Fibroblast of peridontal ligament (primary cell): Measurements from ENCODE around the gene METRNL.
"Not testable (repeated sequence)": the region's sequence is repeated elsewhere in the genome, so short reads cannot be mapped to it uniquely, and the experiment has no call there.

Experiments
- DNase-seq: peaks from one replicate; pipeline ENCODE4 v3.0.0-alpha.2; 2010; ENCODE audit errors: extremely low read depth

The METRNL gene

GRCh38 chr17:83051396-83052240 is 27.8 kb upstream of the METRNL start:
- peak; percentile 93 for DNase-seq

DNA sequence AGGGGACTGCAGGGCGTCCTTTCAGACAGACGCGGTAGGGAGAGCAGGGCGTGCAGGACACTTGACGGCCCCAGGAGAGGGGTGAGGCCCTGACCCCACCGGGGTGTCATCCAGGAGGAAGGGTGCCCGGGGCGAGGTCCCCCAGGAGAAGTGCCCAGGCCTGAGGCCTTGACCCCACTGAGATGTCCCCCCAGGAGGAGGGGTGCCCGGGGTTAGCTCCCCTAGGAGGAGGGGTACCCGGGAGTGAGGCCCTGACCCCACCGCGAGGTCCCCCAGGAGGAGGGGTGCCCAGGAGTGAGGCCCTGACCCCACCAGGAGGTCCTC is 27.2 kb upstream of the METRNL start:
- no peak for DNase-seq

DNA sequence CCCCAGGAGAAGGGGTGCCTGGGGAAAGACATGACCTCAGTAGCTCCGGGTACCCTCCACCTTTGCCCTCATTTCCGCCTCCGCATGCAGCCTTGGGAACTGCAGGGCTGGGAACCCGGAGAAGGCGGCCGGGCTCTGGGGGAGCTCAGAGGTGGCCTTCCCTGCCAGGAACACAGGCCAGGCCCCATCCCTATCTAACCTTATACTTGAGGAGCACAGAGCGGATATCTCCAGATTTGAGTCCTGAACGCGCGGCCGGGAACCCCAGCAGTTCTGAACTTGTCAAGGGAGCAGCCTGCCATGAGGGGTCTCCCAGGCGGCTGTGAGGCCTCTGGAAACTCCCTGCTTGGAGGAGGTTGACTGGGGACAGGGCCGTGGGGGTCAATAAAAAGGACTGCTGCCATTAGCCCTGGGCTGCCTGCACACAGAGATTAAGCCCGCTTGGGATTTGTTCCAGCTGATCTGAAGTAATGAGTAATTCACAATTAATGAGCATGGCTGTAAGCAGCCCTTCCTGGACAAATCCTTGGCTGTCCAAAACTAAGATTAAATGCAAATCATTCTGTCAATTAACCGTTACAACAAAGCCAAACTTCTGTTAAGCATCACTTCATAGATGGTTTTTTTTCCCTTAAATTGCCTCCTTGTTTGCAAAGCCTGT is 26.3 kb upstream of the METRNL start:
- no peak for DNase-seq

DNA sequence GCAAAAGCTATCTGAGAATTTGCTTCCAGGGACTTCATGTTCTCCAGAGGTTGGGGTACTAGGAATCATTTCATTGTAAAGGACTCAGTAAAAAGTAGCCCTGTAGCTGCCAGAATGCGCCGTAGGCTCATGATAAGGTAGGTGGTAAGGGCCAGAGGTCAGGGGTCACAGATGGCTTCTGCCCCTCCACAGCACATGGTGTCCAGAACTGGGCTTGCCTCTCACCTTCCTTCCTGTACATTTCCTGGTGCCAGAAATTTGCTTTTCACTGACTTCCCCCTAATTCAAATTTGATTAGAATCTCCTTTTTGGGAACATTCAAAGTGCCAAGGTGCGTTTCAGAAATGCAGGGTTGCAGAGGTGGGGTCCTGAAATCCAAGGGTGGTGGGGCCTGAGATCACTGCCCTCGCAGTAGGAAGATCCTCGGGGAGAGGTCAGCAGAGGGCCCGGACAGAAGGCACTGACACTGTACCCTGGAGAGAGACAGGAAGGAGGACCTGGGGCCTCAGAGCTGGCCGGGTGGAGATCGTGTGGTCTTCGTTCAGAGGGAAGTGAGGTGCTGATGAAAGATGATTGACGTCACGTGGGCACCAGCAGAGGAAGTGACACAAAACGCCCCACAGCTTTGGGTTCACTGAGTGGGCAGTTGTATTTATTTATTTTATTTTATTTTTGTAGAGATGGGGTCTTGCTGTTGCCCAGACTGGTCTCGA is 25.5 kb upstream of the METRNL start:
- DNase-seq = no peak

- no peak for DNase-seq
Observed at GRCh38 chr17:83054518-83055125, 24.8 kb upstream of the METRNL start.

GRCh38 chr17:83055176-83055575 is 24.2 kb upstream of the METRNL start:
- not testable (repeated sequence) for DNase-seq

DNA sequence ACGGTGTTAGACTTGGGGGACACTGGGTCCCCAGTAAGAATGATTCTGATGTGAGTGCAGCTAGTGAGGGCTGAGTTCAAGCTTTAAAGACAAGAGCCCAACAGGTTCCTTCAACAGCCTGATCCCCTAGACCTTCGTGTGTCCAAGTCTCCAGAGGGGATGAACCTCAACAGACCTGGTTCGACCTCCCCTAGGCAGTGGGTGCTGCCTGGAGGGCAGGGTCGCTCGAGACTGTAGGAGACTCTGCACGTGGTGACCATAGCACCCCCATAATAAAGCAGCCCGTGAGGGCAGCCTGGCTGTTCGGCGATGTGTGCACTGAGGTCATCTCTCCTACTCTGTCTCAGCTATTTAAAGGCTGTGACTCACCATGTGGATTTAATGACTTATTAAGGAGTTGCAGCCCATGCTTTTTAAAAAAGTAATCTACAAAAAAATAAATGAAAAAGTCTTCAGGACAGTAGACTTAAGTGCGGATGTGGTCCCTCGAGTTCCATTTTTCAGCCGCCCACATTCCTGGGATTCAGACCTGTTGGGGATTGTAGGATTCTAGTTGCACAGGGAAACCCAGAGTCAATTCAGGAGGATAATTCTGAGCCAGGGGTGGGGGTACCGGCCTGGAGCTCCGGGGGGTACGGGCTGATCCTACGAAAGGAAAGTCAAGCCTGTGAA is 23.4 kb upstream of the METRNL start:
- peak; percentile 81 for DNase-seq

DNA sequence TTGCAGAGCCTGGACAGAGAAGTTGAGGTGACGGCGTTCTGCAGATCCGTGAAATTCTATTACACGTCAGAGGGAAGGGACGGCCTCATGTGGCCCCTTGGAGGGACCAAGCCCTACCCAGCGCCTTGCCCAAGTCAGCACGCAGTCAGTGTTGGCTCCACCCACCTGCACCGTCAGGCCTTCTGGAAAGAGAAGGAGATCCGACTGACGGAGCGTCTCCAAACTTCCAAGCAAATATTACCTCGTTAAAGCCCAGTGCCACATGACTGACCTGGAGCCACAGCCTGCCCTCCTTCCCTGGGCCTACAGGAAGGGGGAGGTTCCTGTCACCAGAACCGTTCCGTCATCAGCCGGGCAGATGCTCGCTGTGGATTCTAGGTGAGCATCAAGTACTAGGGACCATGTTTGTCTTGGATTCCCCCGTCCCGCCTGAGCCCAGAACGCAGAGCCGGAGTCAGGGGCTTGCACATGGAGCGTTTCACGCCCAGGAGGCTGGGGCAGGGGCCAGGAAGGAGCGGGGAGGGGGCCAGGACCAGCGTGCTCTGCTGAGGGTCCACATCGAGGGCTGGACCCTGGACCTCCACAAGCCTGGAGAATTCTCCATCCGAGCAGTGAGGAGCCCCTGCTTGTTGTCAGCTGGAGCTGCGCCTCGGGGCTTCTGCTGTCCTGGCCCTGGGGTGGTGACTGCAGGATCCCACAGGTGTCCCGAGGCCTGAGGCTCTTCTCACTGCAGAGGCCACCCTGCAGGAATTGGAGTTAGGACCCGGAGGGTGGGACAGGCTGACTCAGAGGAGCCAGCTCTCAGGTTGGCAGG is 22.6 kb upstream of the METRNL start:
- no peak for DNase-seq

GRCh38 chr17:83057397-83057761 is 22.0 kb upstream of the METRNL start:
- no peak for DNase-seq

- DNase-seq = no peak
Observed at GRCh38 chr17:83057793-83058265, 21.6 kb upstream of the METRNL start.

GRCh38 chr17:83058266-83058798 is 21.1 kb upstream of the METRNL start:
- no peak for DNase-seq

- no peak for DNase-seq
Observed at GRCh38 chr17:83061586-83061985, 17.8 kb upstream of the METRNL start.

DNA sequence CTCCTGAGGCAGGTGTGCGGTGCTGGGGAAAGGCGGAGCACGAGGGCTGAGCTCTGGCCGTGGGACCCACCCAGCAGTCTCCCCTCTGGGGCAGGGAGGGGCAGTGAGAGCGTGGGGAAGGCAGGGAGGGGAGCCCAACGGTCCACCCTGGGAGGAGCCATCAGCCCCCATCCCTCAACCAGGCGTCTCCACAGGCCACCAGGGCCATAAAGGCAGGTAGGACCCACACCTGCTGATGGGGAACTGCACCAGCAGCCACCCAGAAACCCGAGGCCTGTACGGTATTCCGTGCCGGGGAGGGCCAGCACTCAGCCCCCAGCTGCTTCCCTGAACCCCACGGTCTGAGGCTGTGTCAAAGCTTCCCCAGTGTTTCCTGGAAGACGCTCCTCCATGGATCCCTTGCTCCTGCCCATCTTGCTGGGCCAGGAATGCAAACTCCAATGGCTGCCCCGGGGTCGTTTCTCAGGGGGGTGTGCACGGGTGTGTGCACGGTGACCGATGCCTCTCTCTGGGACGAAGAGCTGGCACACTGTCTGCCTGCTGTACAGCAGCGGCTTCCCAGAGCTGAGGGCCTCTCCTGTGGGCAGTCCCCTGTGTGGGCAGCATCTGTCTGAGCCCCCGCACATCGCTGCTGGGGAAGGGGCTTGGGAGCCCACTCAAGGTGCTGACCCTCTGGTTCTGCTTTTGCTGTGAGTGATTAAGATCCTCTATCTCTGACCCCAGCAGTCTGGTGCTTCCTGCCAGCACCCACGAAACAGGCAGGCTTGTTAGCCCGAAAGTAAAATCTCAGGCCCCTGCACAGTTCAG is 17.2 kb upstream of the METRNL start:
- no peak for DNase-seq

DNA sequence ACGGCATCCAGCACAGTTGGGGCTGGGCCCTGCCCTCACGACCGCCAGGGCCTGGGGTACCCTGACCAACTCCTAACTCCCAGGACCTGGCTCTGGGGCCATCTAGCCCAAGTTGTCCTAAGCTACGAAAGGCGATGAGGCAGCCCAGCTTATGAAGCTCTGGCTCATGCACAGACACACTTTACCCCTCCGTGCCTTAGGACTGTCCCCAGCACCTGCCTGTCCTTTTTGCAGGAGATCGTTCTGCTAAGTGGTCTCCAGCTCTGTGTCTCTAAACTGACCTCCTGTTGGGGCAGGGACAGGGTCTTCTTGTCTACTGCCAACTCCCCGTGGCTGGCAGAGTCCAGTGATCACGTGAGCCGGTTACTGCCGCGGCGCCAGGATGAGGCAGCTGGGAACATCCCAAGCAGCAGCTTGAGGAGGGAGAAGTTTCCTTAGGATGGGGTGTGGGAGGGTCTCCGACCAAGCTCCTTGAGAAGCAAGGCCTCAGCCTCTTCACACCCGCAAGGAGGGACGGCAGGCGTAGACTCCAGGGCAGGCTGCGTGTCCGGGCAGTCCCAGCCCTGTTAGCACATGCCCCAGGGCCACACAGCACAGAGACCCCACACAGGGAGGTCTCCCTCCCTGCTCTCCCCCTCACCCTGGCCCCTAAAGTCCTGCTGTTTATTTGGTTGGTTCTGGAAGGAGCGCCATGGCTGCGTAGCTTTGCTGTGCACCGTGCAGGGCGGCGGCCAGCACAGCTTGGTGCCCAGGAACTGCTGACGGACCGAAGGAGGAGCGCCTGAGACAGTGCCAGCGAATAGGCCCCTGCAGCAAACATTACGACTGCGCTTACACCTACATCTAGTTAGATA is 16.4 kb upstream of the METRNL start:
- DNase-seq = no peak

DNA sequence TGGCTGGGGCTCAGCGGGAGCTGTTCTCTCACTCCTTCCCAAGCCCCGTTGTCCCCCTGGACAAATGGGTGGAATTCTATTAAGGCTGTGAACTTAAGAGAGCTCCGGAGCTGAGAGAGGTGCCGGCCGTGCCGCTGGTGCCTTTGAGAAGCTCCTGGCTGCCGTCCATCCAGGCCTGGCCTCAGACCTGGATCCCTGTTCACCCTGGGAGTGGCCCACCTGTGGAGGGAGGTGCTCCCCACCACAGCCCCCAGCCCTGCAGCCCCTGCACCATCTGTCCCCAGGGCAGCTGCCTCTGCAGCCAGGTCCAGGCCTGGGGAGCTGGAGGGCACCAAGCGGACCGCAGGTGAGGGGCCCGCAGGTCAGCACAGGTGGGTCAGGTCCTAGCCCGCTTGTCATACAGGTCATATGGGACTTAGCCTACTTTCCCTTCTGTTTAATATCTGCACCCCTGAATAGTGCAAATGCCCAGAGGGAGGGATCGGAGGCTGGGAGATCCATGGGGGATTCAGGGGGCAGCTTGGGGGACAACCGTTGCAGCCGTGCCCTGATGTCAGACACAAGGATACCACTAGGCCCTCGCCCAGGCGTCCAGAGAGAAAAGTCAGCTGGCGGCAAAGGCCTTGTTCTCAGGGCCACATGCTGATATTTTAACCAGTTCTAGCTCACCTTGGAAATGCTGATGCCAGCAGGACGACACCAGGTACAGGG is 15.2 kb upstream of the METRNL start:
- DNase-seq = no peak

DNA sequence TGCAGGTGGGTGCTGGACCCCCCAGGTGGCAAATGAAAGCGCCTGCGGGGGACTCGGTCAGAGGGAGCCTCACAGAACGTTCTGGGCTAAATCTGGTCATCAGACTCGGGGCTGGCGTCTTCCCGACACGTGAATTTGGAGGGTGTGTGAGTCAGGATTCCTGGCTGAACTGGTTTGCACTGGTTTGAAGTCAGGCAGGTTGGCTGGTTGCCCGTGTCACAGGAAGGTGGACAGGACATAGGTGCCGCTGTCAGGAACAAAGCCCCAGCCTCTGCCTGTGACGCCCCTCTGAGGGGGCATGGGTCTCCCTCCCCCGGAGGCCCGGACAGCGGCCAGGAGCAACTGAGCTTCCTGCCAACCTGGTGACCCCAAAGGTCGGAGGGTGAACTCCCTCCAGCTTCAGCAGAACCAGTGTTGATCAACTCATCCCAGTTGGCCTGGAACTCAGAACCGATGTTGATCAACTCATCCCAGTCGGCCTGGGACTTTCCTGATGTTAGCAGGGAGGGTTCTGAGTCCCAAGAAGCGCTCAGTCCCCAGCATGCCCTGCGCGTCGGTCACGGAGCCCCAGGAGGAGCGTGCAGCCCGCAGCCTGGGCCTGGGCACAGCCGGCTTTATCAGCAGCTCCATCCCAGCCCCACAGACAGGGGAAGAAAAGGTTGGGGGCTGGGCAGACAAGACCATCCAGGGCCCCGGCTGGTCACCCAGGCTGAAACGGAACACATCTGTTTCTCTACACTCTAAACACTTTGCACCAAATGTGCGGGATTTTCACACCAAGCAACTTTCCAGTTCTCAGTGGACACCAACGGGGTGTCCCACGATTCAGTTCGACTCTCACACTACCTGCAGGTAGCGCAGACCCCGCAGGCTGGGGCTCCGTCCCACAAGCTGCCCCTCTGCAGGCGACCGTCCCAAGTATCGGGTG is 14.4 kb upstream of the METRNL start:
- no peak for DNase-seq
